ENCODE measurements around the gene SPDYE8.
"Not testable (repeated sequence)": the region's sequence is repeated elsewhere in the genome, so short reads cannot be mapped to it uniquely, and the experiment has no call there.

DNA sequence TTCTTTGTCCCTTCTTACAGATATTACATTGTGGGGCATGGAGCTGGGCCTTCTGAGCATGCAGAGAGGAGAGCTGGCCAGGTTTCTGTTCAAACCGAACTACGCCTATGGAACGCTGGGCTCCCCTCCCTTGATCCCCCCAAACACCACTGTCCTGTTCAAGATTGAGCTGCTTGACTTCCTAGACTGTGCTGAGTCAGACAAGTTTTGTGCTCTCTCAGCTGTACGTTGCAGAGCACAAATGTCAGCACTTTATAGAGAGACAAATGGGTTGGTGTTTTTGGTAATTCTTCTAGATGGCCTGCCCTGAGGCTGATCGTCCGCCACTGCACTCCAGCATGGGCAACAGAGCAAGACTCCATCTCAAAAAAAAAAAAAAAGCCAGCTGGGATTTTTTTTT, 58.1 kb downstream of the SPDYE8 start:
- not testable (repeated sequence) for TF ChIP-seq POLR2AphosphoS5 (IDR thresholded peaks at IDR 0.05; ENCODE audit: low read depth); EZH2 (IDR thresholded peaks at IDR 0.05; ENCODE audit: low read depth, unreplicated experiment); CTCF (conservative IDR thresholded peaks at IDR 0.05; ENCODE audit: low read depth in 2 of 2); EZH2phosphoT487 (IDR thresholded peaks at IDR 0.05; ENCODE audit: unreplicated experiment); ZNF114 (CRISPR knock-in tag; IDR thresholded peaks at IDR 0.05); CREB1 (CRISPR knock-in tag; IDR thresholded peaks at IDR 0.05; ENCODE audit: low read depth); JUNB (IDR thresholded peaks at IDR 0.05; ENCODE audit: unreplicated experiment); ZNF331 (CRISPR knock-in tag; IDR thresholded peaks at IDR 0.05; ENCODE audit: low read depth); ETS1 (IDR thresholded peaks at IDR 0.05); STAT1 (IDR thresholded peaks at IDR 0.05; ENCODE audit: unreplicated experiment); NANOG (IDR thresholded peaks at IDR 0.05; ENCODE audit: borderline replicate concordance); ZNF462 (CRISPR knock-in tag; IDR thresholded peaks at IDR 0.05)
- TF ChIP-seq, protein P1, sequence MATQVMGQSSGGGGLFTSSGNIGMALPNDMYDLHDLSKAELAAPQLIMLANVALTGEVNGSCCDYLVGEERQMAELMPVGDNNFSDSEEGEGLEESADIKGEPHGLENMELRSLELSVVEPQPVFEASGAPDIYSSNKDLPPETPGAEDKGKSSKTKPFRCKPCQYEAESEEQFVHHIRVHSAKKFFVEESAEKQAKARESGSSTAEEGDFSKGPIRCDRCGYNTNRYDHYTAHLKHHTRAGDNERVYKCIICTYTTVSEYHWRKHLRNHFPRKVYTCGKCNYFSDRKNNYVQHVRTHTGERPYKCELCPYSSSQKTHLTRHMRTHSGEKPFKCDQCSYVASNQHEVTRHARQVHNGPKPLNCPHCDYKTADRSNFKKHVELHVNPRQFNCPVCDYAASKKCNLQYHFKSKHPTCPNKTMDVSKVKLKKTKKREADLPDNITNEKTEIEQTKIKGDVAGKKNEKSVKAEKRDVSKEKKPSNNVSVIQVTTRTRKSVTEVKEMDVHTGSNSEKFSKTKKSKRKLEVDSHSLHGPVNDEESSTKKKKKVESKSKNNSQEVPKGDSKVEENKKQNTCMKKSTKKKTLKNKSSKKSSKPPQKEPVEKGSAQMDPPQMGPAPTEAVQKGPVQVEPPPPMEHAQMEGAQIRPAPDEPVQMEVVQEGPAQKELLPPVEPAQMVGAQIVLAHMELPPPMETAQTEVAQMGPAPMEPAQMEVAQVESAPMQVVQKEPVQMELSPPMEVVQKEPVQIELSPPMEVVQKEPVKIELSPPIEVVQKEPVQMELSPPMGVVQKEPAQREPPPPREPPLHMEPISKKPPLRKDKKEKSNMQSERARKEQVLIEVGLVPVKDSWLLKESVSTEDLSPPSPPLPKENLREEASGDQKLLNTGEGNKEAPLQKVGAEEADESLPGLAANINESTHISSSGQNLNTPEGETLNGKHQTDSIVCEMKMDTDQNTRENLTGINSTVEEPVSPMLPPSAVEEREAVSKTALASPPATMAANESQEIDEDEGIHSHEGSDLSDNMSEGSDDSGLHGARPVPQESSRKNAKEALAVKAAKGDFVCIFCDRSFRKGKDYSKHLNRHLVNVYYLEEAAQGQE (IDR thresholded peaks at IDR 0.05; ENCODE audit: unreplicated experiment), result not testable (repeated sequence)
